HG03342 (cell line): ENCODE results near the gene OTUD3.

Experiments
- ATAC-seq: cut with Tn5 transposase; IDR thresholded peaks from one replicate; pipeline ENCODE4 v1.9.1; 2021; ENCODE audit warnings: mild to moderate bottlenecking, moderate library complexity; ENCODE audit not compliant: unreplicated experiment

Gene OTUD3

GRCh38 chr1:19946331-19946751 lies 64.1 kb downstream of the OTUD3 start:
- no peak for ATAC-seq

- no peak for ATAC-seq
These were observed 64.8 kb downstream of the OTUD3 start for GRCh38 chr1:19946971-19947370.

GRCh38 chr1:19949016-19949415 lies 66.8 kb downstream of the OTUD3 start:
- no peak for ATAC-seq

GRCh38 chr1:19954059-19954458 lies 71.9 kb downstream of the OTUD3 start:
- no peak for ATAC-seq

- no peak for ATAC-seq
These were observed 73.5 kb downstream of the OTUD3 start for GRCh38 chr1:19955534-19956170.

- no peak for ATAC-seq
These were observed 75.6 kb downstream of the OTUD3 start for GRCh38 chr1:19957779-19958178.

- no peak for ATAC-seq
These were observed 78.4 kb downstream of the OTUD3 start for GRCh38 chr1:19960591-19960990.
